ENCODE data around the gene DCST2.
A peak's percentile ranks its signal among the peaks of the same experiment; 100 is the strongest.

The DCST2 gene

DNA sequence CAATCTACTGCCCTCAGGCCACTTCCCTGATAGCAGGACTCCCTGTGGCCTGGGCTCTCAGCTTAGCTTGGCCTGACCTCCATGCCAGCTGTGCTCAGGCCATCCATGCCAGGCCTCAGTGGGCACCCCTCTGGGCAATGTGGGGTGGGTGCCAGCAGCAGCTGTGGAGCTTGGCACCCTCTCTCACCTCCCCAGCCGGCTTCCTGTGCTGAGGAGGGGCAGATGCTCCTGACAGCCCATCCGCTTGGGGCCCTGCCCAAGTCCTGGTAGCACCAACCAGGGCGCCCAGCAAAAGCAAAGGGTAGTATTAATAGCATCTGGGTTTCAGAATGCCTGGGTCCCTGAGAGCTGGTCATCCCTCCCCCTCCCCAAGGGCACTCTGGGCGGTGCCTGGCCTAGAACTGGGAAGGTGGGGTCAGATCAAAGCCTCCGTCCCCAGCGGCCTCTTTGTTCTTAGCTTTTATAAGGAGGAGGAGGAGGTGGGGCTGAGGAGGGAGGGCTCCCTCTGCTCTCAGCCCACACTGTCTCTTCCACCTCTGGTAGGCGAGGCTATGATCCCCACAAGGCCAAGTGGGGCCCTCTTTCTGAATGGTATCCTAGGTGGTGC, 36.1 kb upstream of the DCST2 start:
- DNase-seq, result peak; percentile 44

GRCh38 chr1:155068599-155068998, 35.0 kb upstream of the DCST2 start:
- DNase-seq, result no peak

DNA sequence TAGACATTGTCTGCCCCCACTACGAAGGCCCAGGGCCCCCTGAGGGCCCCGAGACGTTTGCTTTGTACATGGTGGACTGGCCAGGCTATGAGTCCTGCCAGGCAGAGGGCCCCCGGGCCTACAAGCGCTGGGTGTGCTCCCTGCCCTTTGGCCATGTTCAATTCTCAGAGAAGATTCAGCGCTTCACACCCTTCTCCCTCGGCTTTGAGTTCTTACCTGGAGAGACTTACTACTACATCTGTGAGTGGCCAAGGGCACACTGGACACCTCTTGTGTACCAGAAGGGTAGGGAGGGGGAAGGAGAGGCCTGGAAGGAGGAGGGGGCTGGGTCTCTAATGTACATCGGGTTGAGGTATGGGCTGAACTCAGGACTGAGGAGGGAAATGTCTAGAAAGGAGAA, 33.2 kb upstream of the DCST2 start:
- DNase-seq, result no peak

- no peak for DNase-seq
Measured at GRCh38 chr1:155064832-155065429, 31.4 kb upstream of the DCST2 start.

GRCh38 chr1:155064111-155064831, 30.7 kb upstream of the DCST2 start:
- no peak for DNase-seq

DNA sequence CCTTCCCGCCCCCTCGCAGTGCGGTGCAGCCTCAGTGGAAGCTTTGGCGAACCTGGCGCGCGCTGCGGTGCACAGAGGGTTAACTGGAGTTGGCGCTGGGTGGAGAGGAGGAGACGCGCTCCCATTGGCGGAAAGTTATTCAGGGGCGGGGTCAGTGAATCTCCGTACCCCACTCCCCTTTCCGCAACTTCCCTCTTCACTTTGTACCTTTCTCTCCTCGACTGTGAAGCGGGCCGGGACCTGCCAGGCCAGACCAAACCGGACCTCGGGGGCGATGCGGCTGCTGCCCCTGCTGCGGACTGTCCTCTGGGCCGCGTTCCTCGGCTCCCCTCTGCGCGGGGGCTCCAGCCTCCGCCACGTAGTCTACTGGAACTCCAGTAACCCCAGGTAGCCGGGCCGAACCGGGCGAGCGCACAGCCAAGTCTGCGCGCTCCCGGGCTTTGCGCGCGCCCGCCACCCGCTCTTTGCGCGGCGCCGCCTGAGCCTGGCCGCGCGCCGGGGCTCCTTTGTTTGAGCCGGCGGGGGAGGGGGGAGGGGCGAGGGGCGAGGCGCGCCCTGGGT, 30.0 kb upstream of the DCST2 start, which contains the start of gene EFNA4:
Gene EFNA4 (plus strand): TSS at position 191 of the 561 bp plus-strand sequence. CDS start 84 bp downstream, at position 275.
- peak; percentile 79 for DNase-seq

DNA sequence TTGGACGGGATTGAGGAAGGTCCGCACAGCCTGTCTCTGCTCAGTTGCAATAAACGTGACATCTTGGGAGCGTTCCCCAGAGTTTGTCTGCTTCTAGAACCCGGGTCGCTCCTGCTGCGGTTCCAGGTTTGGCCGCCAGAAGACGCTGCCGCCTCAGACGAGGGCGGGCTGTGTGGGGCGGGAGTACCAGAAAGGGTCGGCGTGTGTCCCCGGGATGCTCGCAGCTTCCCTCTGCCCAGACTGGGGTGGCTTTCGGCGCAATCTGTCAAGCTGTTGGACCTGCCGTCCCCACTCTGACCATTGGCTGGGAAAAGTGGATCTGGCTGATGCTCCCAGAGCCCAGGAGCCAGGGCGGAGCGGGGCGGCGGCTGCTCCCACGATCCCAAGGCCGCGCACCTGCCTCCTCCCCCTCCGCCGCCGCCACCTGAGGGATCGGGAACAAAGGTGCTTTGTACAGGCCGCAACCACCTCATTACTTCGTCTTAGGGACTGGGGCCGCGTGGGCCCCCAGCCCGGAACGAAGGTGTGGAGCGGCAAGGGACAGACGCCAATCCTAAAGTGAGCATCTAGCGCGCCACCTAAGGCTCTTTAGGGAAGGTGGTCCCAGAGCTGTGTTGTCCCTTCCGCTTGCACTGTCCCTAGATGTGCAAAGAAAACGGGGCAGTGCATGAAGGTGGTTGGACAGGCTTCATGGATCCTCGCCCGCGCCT, 29.3 kb upstream of the DCST2 start:
- no peak for DNase-seq

- no peak for DNase-seq
Measured at GRCh38 chr1:155062151-155062686, 28.6 kb upstream of the DCST2 start.

- peak; percentile 45 for DNase-seq
Measured at GRCh38 chr1:155061381-155062150, 28.0 kb upstream of the DCST2 start.

DNA sequence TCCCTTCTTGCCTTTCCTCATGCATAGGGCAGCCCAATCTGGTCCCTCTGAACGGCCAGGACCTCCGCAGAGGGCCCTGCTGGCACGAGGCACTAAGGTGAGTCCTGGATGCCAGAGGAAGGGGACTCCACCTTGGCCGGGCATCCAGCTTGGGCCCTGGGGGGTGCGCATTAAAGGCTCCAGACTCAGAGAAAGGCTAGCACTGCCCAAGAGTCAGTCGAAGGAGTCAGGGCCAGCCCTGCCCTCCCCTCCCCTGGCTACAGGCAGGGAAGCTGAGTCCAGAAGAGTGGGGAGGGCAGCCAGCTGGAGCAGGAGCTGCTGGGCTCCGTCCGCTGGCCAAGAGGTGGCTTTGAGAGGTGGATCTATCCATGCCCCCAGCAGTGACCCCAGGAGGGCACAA, 27.2 kb upstream of the DCST2 start:
- DNase-seq, result no peak

DNA sequence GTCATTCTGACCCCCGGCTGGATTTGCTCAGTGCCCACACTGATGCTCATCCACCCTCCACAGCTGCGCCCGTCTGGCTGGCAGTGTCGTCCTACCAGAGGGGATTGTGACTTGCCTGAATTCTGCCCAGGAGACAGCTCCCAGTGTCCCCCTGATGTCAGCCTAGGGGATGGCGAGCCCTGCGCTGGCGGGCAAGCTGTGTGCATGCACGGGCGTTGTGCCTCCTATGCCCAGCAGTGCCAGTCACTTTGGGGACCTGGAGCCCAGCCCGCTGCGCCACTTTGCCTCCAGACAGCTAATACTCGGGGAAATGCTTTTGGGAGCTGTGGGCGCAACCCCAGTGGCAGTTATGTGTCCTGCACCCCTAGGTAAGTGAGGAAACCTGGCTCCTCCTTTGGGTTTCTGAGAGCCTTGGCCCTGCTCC, 24.2 kb upstream of the DCST2 start:
- no peak for DNase-seq

- no peak for DNase-seq
Measured at GRCh38 chr1:155057104-155057503, 23.5 kb upstream of the DCST2 start.

GRCh38 chr1:155053531-155054105, 20.0 kb upstream of the DCST2 start:
- no peak for DNase-seq

- no peak for DNase-seq
Measured at GRCh38 chr1:155052439-155053395, 19.1 kb upstream of the DCST2 start.

DNA sequence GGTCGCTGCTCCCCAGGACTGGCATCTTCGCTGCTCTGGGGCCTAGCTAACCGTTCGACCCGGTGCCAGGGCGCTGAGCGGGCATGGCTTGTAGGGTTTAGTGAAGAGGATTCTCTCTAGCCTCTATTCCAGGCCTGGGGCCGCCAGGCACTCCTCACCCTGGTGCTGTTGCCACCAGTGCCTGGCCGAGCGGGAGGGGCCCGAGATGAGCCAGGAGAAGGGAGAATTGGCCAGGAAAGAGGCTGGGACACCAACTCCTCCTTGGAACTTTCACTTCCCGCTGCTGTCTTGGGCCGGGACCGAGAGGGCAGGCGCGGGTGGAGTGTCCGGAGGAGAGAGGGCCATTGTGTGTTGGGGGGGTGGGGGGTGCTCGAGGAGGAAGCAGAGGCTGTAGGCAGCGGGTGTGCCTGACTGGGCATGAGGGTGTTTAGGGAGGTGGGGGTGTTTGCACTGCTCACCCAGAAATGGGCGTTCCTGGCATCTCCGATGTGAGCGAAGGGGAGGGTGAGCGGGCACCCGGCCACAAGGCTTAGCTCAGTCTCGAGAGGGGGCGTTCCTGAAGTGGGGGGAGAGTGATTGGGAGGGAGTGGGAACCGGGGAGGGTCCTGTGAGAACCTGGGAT, 18.3 kb upstream of the DCST2 start:
- DNase-seq, result peak; percentile 19

GRCh38 chr1:155051342-155051776, 17.8 kb upstream of the DCST2 start:
- DNase-seq, result no peak

DNA sequence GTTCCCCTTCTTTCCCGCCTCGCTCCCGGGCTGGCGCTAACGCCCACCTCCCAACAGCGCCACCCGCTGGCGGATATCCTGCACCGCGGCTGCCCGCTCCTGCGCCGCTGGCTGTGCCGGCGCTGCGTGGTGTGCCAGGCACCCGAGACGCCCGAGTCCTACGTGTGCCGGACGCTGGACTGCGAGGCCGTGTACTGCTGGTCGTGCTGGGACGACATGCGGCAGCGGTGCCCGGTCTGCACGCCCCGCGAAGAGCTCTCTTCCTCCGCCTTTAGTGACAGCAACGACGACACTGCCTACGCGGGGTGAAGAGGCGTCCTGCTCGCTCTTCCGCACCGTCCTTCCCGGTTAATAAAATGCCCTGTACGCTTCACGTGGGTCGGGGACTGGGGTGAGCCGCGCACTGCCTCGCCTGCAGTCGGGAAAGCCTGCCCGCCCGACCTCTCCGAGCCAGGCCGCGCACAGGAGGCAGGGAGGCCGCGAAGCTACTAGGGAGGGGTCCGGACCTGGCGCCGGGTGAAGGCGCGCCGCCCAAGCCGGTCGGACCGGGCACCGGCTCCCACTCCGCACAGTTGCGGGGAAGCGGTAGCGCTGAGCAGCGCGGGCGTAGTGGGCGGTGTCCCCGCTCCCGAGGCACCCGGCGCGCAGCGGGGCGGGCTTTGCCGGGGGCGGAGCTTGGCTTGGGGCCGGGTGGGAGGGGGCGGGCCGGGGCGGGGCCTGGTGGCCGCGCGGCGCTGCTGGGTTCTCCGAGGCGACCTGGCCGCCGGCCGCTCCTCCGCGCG, 17.2 kb upstream of the DCST2 start, which contains the start of gene ADAM15:
Gene ADAM15 (plus strand): TSS at position 757 of the 782 bp plus-strand sequence. CDS start 71 bp downstream, outside the sequence.
- DNase-seq, result peak; percentile 83

DNA sequence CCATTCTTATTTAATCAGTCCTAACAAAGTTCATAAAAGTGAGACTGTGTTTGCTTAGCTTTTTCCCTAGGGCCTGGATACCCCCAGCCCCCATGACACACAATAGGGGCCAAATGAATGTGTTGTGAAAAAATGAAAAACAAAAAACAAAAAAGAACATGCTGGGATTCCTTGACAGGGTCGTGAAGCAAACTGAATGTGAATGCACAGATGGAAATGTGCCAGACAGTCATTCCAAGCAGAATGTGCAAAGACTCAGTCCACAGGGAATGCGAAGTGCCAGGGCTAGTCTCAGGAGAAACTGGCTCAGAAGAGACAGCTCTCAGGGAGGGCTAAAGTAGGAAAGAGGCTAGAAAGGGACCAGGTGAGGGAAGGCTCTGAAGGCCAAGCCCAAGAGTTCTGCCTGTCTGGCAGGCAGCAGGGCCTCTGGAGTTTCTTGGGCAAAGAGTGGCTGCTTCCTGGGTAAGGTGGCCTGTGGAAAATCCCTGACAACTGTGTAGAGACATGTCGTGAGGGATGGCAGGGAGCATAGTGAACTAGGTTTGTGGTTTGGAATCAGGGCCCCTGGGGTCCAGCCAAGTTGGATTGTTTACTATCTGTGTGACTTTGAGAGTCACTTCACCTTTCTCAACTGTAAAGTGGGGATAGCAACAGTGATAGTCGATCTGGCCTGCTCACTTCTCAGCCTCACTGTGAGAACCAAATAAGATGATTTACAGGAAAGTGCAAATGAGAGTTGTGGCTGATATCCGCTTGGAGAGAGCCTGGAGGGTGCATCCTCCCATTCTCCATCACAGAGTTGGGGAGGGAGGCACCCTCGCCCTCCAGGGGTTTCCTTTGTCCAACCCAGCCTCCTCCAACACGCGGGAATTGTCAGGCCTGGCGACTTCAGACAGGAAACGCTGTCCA, 16.3 kb upstream of the DCST2 start:
- DNase-seq, result no peak

All from NCI-H510A (cell line).